Osteoblast (primary cell): ENCODE data around the gene GRAMD4. TPM values are rescaled to one million over a fixed set of nuclear protein-coding genes. Genes with fewer than 3 reads are reported as not detected.

Experiments used
- DNase-seq: peaks from one replicate; pipeline ENCODE4 v3.0.0; 2011; ENCODE audit warnings: low spot score, mixed read lengths; ENCODE audit not compliant: insufficient read length; ENCODE audit errors: missing footprints
- H2AFZ ChIP-seq: 2 replicates; pipeline ENCODE4 v1.6.0; 2011; ENCODE audit warnings: mild to moderate bottlenecking, low read length
- H3K27ac ChIP-seq: 2 replicates; pipeline ENCODE4 v1.5.1; 2011; ENCODE audit warnings: mild to moderate bottlenecking, low read depth, low read length, moderate library complexity
- H3K27me3 ChIP-seq: 2 replicates; pipeline ENCODE4 v1.6.0; 2012; ENCODE audit warnings: mild to moderate bottlenecking, control low read depth, inconsistent platforms, low read length, moderate library complexity; ENCODE audit not compliant: insufficient read depth
- H3K36me3 ChIP-seq: 2 replicates; pipeline ENCODE4 v1.5.1; 2011; ENCODE audit warnings: mild to moderate bottlenecking, low read length, control low read depth, moderate library complexity; ENCODE audit not compliant: insufficient read depth
- H3K4me1 ChIP-seq: 2 replicates; pipeline ENCODE4 v1.5.1; 2011; ENCODE audit warnings: mild to moderate bottlenecking, low read length, control low read depth, moderate library complexity; ENCODE audit not compliant: insufficient read depth
- H3K4me2 ChIP-seq: 2 replicates; pipeline ENCODE4 v1.6.0; 2011; ENCODE audit warnings: mild to moderate bottlenecking, low read length; ENCODE audit not compliant: insufficient read depth
- H3K4me3 ChIP-seq: fragments of 200-600 bp; sonication (generic); 3 replicates; pipeline ENCODE4 v1.5.1; 2012; ENCODE audit warnings: mild to moderate bottlenecking, low read length, inconsistent platforms; ENCODE audit not compliant: insufficient read depth
- H3K79me2 ChIP-seq: 2 replicates; pipeline ENCODE4 v1.6.0; 2012; ENCODE audit warnings: mild to moderate bottlenecking, low read length, control low read depth, inconsistent platforms; ENCODE audit not compliant: insufficient read depth
- H3K9me3 ChIP-seq: 2 replicates; pipeline ENCODE4 v1.5.1; 2011; ENCODE audit warnings: low read depth, low read length, control low read depth
- H4K20me1 ChIP-seq: 2 replicates; pipeline ENCODE4 v1.6.0; 2012; ENCODE audit warnings: mild to moderate bottlenecking, low read length, control low read depth; ENCODE audit not compliant: insufficient read depth
- total RNA-seq: library from RNA; depleted of rRNA; stranded (reverse); fragments of >200 nt; gene quantifications from 2 replicates; pipeline ENCODE4 v1.2.3, GENCODE V29; 2012
- TF ChIP-seq, protein P1 (sequence below): IDR thresholded peaks from 2 replicates; pipeline ENCODE4 v1.5.1; 2011; ENCODE audit warnings: mild to moderate bottlenecking, low read depth, low read length, moderate library complexity; ENCODE audit errors: extremely low read depth

GRAMD4 gene
- total RNA-seq, 1 donor = 17.0 TPM

DNA sequence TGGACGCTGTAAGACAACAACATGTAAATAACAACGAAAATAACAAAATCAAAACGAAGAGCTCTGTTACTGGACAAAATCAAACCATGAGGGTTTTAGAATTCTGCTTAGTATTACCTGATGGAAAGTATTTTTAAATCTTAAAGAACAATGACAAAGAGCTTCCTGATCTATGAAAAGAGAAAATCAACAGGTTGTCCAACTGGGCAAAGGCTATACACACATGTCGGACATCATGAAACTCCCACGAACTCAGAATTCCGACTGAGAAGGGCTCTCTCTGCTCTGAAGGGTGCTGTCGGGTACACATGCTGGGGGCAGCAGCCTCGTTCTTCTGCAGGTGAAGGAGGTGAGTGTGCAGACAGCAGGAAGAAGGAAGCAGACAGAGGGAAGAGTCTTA lies 92.1 kb downstream of the GRAMD4 start:
- H3K27me3 ChIP-seq = no peaks in the 10 kb centered on the region
- H3K9me3 ChIP-seq = no peaks in the 10 kb centered on the region
- no peak overlapping the region for H2AFZ ChIP-seq
- no peak for DNase-seq
- H3K4me2 ChIP-seq = no peak overlapping the region
- H4K20me1 ChIP-seq = peaks cover 3% of the 10 kb centered on the region
- H3K4me3 ChIP-seq = no peak overlapping the region
- TF ChIP-seq, protein P1, sequence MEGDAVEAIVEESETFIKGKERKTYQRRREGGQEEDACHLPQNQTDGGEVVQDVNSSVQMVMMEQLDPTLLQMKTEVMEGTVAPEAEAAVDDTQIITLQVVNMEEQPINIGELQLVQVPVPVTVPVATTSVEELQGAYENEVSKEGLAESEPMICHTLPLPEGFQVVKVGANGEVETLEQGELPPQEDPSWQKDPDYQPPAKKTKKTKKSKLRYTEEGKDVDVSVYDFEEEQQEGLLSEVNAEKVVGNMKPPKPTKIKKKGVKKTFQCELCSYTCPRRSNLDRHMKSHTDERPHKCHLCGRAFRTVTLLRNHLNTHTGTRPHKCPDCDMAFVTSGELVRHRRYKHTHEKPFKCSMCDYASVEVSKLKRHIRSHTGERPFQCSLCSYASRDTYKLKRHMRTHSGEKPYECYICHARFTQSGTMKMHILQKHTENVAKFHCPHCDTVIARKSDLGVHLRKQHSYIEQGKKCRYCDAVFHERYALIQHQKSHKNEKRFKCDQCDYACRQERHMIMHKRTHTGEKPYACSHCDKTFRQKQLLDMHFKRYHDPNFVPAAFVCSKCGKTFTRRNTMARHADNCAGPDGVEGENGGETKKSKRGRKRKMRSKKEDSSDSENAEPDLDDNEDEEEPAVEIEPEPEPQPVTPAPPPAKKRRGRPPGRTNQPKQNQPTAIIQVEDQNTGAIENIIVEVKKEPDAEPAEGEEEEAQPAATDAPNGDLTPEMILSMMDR = no peak
- H3K4me1 ChIP-seq = no peaks in the 10 kb centered on the region
- H3K79me2 ChIP-seq = peaks cover 11% of the 10 kb centered on the region
- H3K36me3 ChIP-seq = peaks cover 39% of the 10 kb centered on the region
- no peak overlapping the region for H3K27ac ChIP-seq

DNA sequence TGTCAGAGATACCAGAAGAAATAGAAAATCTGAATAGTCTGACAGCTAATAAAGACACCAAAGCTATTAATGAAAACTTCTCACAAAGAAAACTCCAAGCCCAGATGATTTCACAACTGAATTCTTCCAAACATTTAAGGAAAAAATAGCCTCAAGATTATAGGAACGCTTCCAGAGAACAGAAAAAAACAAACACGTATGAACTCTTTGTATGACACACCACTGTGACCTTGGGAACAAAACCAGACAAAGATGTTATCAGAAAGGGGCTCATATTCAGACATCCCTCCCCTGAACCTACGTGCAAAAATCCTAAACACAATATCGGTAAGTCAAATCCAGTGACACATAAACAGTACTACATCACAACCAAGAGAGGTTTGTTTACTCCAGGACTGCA lies 94.4 kb downstream of the GRAMD4 start:
- Histone ChIP-seq H3K27me3 (no peaks in the 10 kb centered on the region), H2AFZ (no peak overlapping the region), H3K4me3 (no peak overlapping the region), H3K4me2 (no peak overlapping the region), H3K79me2 (peaks cover 11% of the 10 kb centered on the region), H4K20me1 (peaks cover 3% of the 10 kb centered on the region), H3K36me3 (peaks cover 42% of the 10 kb centered on the region), H3K4me1 (no peaks in the 10 kb centered on the region), H3K9me3 (no peaks in the 10 kb centered on the region), H3K27ac (no peak overlapping the region)
- peak; percentile 9 for DNase-seq
- TF ChIP-seq, protein P1 = no peak

DNA sequence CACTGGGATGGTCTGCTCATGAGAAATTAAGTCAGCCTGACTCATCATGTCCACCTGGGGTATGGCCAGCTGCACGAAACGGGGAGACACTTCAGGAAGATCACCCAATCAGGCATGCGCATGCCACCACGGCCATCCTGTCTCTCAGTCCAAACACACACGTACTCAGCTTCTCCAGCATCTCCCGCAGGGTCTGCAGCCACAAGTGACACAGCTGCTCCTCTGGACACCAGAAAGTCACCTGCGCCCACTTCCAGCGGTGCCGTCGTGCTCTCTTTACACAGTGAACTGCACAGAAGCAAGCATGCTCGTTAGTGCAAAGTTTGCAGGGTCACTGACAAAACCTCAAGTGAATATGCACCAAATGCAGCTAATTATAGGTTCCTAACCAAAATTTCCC lies 99.7 kb downstream of the GRAMD4 start:
- Histone ChIP-seq H3K79me2 (peaks cover 24% of the 10 kb centered on the region), H2AFZ (no peak overlapping the region), H3K9me3 (no peaks in the 10 kb centered on the region), H3K27me3 (no peaks in the 10 kb centered on the region), H3K4me3 (no peak overlapping the region), H3K4me1 (no peaks in the 10 kb centered on the region), H3K36me3 (peaks cover 21% of the 10 kb centered on the region), H3K27ac (no peak overlapping the region), H4K20me1 (peaks cover 19% of the 10 kb centered on the region), H3K4me2 (no peak overlapping the region)
- DNase-seq = no peak
- TF ChIP-seq, protein P1 = no peak

DNA sequence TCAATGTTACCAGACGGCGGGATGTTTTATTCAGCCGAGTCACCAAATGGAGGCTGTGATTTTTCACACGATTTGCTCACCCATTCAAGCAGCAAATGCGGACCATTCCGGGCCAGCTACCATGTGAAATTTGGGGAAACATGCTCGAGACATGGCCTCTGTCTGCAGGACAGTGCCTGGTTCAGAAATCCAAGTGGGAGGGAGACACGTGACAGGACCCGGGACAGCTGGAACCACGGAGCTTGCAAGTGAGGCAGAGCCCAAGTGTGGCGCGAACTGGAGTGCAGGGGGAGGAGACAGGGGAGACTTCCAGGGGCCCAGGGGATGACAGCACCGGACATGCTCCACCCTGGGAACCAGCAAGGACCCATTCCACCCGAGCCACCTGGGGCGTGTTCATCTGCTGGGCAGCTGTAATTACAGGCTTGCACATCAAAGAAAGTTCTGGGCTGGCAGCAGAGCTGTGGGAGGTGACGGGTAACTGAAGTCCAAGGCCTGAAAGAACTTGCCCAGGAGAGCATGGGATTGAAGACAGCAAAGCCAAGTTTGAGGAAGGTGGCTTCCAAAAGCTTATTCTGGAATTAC lies 101.4 kb downstream of the GRAMD4 start:
- TF ChIP-seq, protein P1 = no peak
- H3K27ac ChIP-seq = no peak overlapping the region
- peaks cover 24% of the 10 kb centered on the region for H3K36me3 ChIP-seq
- H3K4me3 ChIP-seq = no peak overlapping the region
- no peak overlapping the region for H2AFZ ChIP-seq
- H3K27me3 ChIP-seq = no peaks in the 10 kb centered on the region
- H4K20me1 ChIP-seq = peaks cover 33% of the 10 kb centered on the region
- peaks cover 41% of the 10 kb centered on the region for H3K79me2 ChIP-seq
- peak; percentile 58 for DNase-seq
- no peaks in the 10 kb centered on the region for H3K4me1 ChIP-seq
- H3K9me3 ChIP-seq = no peaks in the 10 kb centered on the region
- no peak overlapping the region for H3K4me2 ChIP-seq
